GM21786 (cell line): ENCODE data around the gene SLC6A1.
"Not testable (repeated sequence)": the region's sequence is repeated elsewhere in the genome, so short reads cannot be mapped to it uniquely, and the experiment has no call there.

Experiments used
- ATAC-seq: cut with Tn5 transposase; IDR thresholded peaks from one replicate; pipeline ENCODE4 v1.9.1; 2021; ENCODE audit not compliant: unreplicated experiment

Gene SLC6A1

DNA sequence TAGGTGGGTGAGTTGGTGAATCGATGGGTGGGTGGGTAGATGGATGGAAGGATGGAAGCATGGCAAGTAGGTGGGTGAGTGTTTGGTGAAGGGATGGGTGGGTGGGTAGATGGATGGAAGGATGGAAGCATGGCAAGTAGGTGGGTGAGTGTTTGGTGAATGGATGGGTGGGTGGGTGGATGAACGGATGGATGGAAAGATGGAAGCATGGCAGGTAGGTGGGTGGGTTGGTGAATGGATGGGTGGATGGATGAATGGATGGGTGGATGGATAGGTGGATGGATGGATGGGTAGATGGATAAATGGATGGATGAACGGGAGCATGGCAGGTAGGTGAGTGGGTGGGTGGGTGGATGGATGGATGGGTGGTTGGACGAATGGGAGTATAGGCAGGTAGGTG, 65.1 kb downstream of the SLC6A1 start:
- no peak for ATAC-seq

DNA sequence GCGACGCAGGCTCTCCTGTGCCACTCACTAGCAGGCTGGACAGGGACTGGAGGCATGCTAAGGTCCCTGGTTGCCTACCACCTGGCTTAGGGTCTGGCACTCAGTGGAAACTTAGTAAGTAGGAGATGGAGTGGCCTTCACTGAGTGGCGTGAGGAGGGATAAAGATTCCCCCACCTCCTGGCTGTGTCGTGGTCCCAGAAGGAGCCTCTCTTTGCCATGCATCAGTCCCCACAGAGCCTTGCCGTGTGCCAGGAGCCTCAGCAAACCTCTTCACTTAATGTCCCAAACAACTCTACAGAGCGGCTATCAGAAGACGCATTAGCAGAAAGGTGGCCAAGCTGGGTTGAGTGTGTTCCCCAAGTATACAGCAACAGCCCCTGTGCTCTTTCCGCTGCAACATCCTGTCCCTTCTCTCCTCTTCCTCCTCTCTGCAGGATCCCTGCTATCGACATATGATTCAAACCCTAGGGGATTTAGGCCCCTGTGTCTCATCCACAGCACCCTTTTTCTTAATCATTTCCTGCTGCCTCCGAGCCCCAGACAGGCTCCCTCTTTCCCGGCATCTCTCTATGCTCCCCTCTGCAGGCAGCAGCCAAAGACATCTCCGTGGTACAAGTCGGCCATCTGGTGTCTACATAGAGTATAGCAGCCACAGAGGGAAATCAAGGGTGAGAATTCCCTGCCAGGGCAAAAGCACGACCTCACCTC, 66.7 kb downstream of the SLC6A1 start:
- ATAC-seq: peak; percentile 52

DNA sequence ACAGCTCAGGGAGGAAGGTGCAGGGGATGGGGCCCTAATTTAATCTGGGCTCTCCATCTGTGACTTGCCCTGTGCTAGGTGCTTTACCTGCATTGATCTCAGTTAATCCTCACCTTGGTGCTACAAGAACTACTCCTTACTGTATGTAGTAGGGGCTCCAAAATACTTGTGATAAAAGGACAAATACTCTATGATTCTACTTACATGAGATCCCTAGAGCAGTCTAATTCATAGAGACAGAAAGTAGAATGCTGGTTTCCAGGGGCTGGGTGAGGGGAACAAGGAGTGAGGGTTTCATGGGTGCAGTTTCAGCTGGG, 67.2 kb downstream of the SLC6A1 start:
- ATAC-seq: no peak

DNA sequence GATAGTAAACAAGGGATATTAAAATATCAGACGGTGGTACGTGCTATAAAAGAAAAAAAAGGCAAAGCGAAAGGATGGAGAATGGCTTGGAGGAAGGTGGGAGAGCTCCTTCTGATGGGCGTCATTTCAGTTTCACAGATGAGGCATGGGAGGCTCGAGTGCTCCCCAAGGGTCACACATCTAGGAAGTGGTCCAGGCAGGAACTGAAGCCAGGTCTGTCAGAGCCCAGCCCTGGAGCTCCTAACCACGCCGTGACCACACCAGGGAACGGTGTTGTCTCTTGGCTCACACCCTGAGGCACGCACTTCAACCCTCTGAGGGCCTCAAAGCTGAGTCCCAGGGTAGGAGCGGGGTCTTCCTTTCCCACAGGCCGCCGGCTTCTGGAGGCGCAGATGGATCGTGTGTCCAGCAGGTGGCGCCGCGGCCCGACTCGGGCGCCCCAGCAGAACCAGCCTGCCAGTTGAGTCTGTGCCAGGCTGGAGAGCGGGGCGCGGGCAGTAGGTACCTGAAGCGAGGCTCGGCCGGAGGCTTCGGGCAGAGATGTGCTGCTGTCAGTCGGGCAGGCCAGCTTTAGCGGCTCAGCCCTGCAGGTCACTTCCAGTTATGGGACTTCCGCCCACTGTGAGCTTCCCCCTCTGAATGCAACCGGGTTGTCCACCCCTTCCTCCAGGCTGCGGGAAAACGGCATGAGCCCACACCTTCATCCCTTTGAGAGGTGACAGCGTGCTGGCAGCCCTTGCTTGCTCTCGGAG, 68.1 kb downstream of the SLC6A1 start:
- ATAC-seq: no peak

DNA sequence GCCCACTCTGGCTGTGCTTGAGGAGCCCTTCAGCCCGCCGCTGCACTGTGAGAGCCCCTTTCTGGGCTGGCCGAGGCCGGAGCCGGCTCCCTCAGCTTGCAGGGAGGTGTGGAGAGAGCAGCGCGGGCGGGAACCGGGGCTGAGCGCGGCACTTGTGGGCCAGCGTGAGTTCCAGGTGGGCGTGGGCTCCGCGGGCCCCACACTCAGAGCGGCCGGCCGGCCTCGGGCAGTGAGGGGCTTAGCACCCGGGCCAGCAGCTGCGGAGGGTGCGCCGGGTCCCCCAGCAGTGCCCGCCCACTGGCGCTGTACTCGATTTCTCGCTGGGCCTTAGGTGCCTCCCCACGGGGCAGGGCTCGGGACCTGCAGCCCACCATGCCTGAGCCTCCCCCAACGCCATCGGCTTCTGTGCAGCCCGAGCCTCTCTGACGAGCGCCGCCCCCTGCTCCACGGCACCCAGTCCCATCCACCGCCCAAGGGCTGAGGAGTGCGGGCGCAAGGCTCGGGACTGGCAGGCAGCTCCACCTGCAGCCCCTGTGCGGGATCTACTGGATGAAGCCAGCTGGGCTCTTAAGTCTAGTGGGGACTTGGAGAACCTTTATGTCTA, 68.8 kb downstream of the SLC6A1 start:
- not testable (repeated sequence) for ATAC-seq

DNA sequence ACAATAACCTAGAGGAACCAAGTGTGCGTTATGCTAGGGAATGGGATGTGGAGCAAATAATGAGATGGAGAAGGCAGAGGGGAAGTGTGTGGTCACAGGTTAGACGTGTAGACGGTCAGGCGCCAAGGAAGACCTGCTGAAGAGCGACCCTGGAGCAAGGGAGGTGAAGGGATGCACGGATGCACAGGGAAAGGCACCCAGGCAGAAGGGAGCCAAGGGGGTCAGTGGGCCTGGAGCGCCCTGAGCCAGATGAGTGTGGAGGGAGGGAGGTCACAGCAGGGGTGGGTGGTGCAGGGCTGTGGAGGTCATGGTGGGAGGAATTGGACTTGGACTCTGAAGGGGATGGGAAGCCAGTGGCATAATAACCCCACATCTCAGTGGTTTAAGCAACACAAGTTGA, 70.2 kb downstream of the SLC6A1 start:
- ATAC-seq: no peak

DNA sequence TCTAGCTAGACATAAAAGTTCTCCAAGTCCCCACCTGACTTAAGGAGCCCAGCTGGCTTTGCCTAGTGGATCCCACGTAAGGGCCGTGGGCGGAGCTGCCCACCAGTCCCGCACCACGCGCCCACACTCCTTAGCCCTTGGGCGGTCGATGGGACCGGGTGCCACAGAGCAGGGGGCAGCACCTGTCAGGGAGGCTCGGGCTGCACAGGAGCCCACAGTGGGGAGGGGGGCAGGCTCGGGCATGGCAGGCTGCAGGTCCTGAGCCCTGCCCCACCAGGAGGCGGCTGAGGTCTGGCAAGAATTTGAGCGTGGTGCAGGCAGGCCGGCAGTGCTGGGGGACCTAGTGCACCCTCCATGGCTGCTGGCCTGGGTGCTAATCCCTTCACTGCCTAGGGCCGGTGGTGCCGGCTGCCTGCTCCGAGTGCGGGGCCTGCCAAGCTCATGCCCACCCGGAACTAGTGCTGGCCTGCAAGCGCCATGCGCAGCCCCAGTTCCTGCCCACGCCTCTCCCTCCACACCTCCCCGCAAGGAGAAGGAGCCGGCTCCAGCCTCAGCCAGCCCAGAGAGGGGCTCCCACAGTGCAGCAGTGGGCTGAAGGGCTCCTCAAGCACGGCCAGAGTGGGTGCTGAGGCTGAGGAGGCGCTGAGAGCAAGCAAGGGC, 78.7 kb downstream of the SLC6A1 start:
- no peak for ATAC-seq

DNA sequence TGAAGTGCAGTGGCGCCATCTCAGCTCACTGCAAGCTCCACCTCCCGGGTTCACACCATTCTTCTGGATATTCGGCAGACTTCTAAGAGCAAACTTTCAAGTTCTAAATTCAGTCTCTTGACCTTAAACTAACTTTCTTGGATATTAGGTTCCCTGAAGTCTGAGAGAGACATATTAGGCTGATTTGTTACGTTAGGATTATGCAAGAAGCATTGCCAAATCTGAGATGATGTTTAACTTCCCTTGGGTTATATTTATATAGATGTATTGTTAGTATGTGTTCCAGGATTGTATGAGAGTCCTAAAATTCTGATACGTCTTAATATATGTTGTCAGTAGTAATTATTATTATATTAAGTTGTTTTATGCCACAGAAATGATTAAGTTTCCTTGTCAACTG, 80.1 kb downstream of the SLC6A1 start:
- ATAC-seq: no peak

DNA sequence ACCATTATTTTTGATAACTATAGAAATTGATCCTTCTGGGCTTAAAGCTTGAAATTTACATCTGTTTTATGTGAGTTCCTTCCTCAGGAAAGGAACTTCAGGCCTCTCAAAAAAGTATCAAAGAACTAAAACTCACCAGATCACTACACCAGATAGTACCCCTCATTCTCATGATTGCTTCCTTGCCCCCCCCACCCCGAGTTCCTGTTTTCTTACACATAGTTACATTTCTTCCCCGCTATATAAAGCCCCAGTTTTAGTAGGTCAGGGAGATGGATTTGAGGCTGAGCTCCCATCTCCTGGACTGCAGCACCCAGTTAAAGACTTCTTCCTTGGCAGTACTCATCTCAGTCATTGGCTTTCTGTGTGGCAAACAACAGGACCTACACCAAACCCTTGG, 81.5 kb downstream of the SLC6A1 start:
- ATAC-seq: no peak

DNA sequence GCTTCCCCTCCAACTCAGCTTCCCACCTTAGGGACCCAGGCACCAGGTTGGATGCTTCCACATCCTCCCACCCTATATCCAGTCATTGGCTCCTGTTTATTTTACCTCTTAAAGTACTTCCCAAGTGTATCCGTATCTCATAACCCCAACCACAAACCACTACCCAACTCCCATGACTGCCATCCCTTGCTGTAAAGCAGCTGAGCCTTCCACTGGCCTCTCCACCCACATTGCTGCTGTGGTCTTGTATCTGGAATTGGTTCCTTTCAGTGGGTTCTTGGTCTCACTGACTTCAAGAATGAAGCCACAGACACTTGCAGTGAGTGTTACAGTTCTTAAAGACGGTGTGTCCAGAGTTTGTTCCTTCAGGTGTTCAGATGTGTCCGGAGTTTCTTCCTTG, 81.9 kb downstream of the SLC6A1 start:
- no peak for ATAC-seq

DNA sequence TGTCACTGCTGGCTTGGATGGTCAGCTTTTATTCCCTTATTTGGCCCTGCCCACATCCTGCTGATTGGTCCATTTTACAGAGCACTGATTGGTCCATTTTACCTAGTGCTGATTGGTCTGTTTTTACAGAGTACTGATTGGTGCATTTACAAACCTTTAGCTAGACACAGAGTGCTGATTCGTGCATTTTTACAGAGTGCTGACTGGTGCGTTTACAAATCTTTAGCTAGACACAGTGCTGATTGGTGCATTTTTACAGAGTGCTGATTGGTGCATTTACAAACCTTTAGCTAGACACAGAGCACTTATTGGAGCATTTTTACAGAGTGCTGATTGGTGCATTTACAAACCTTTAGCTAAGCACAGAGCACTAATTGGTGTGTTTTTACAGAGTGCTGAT, 82.6 kb downstream of the SLC6A1 start:
- not testable (repeated sequence) for ATAC-seq

DNA sequence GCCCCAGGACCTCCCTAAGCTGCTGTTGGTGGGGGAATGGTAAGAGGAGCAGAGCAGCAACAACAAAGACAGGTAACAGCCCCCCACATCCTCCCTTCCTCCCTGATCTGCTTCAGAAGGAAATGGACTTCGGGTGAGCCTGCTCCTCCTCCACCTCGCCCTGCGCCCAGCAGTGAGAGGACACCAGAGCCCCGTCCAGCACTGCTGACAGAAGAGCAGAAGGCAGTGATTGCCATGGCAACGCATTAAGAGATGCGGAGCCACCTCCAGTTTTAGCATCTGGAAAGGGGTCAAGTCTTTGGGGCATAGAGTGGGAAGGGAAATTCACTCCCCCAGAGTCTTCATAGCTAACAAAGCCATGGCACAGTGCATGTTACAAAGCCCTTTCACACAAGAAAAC, 84.2 kb downstream of the SLC6A1 start:
- ATAC-seq: no peak

DNA sequence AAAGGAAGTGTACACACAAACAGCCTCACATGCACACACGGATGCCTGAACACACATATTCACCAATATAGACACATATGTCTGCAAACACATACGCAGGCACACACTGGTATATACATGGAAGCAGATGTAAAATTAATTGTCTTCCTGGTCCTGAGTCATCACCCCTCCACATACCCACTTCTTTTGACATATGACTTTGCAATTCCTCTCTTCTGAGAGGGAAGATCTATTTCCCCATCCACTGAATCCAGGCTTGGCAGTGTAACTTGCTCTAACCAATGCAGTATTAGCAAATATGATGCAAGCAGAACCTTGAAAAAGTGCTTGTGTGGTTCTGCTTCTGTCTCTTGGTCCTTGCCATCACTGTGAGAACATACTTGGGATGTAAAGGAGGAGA, 84.9 kb downstream of the SLC6A1 start:
- ATAC-seq: no peak

DNA sequence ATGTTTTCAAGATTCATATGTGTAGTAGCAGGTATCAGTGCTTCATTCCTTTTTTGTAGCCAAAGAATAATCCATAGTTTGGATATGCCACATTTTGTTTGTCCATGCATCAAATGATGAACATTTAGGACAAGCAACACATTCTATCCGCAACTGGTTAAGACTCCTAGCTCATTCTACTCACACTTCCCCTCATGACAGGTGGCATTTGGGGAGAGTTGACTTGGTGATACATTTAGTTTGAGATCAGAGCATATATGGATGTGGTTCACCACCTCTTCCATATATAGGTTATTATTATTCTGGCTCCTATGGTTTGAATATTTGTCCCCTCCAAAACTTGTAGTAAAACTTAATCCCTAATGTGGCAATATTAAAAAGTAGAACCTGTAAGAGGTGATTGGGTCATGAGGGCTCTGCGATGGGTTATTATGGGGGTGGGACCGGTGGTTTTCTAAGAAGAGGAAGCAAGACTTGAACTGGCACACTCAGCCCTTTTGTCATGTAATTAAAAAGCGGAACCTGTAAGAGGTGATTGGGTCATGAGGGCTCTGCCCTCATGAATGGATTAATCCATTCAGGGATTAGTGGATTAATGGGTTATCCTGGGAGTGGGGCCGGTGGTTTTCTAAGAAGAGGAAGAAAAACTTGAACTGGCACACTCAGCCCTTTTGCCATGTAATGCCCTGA, 86.4 kb downstream of the SLC6A1 start:
- no peak for ATAC-seq

DNA sequence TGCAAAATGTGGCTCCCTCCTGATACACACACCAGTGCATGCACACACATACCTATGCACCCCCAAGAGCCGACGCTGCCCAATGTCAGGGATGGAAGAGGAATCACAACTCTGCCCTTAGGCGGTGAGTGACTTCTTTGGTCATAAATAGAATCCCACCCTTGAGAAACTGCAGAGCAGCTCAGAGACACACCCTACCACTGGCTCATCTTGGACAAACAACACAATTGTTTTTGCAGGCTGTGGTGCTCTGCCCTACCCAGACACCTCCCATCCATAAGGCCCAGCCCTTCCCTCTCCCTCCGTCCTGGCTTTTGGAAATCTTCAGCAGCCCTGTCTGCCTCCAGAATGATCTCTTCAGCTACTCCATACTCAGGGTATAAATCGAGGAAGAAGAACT, 87.9 kb downstream of the SLC6A1 start:
- ATAC-seq: no peak

DNA sequence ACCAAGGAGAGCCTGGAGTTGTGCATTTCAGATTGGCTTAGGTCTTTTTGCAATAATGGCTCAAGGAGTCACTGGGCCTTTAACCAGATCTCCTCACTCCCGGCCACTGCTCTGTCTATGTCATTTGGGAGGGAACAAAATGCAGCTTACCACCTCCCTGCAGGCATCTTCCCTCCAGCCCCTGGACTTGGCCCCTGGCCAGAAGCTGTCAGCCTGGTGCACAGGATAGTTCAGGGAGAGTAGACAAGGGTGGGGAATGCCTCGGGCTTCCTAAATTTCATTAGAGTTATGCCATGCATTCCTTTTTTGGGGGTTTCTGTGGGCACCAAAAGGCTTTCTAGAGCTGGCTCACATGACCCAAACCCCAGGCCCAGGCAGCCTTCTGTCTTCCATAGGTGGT, 91.5 kb downstream of the SLC6A1 start:
- no peak for ATAC-seq

DNA sequence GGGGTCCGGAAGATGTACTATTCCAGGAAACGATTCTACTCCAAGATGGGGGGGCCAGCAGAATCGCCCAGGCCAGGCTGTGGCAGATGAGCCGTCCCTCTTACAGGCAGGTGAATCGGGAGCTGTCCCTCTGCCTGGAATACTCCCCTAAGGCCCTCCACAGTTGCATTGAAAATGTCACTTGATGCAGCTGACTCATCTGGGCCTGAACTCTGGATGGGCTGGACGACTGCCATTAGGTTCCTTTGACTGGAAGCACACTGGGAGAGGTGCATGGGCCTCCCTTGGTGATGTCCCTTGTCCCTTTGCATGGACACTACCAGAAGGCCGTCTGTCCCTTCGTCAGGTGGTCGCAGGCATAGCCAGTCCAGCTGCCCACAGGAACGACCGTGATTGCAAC, 92.1 kb downstream of the SLC6A1 start:
- no peak for ATAC-seq

DNA sequence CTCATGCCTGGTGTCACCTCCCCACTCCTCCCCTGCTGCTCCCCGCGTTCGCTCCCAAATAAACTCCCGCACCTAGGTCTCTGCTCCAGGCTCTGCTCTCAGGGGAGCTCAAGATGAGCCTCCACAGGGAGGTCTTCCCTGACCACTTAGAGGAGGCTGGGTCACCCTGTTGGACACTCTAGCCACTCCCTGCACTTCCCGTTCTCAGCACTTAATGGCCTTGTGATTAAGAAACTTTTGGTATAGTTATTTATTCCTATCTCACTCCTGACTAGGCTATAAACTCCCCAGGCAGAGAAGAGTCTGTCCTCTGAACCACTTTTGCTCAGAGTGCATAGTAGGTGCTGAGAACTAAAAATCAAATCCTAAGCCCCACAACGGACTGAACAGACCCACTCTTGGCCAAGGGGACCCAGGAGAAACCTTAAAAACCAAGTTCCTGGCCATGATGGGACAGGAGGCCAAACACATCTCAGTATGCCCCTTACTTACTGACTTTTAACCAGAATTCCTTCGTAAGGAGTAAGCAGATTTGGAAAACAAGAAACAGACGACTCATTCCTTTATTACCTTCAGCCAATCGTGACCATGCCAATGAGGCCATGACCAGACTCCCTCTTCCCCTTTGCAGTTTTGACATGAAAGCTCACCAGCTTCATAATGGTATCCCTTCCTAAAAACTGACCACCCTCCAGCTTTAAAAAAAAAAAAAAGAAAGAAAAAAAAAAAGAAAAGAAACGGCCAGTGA, 92.7 kb downstream of the SLC6A1 start:
- ATAC-seq: no peak

DNA sequence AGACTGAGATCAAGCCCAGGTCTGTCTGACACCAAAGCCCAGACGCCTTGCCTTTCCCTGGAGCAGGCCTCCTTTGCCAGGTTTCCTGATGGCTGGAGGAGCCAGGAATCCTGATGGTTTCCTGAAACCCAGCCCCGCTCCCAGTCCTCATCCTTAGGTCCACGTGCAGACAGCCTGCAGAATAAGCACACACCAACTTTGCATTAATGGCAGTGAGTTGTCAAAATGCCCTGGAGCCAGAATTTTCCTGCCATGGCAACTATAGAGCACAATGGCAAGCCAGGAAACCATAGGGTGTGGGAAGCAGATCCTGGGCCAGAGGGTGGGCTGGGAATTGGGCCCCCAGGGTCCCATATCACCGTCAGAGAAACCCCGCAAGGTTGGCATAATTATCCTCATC, 94.3 kb downstream of the SLC6A1 start:
- ATAC-seq: no peak

DNA sequence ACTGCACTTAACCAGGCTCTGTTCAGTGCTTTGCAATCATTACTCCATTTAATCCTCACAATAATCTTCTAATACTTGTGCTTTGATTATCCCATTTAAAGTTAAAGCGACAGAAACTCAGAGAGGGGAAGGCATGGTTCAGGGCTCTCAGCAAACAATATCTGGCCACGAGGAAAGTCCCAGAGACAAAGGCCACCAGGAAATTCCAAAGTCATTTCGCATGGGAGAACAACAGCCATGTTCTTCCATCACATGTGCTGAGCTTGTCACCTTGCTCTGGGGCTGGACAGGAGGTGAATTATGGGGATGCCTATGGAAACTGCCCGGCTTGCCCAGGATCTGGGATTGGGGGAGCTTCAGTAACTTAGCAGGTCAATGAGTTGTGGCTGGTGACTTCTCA, 95.5 kb downstream of the SLC6A1 start:
- no peak for ATAC-seq

DNA sequence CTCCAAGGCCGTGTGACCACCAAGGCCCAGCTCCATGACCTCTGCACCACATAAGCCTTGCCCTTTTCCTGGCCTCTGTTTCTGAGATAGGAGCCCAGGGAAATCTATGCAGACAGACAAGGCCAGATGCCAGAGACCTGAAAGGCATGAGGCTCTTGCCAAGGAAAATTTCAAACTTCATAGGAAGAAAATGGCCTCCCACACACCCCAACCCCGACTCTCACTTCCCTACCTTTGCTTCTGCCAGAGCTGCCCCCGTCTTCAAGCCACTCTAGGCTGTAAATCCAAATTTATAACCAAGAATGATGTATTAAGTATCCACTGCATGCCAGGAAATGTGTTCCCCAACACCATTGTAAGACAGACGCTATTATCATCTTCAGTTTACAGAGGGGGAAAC, 96.3 kb downstream of the SLC6A1 start:
- ATAC-seq: no peak
